ENCODE data around the gene RPS16. TPM values are rescaled to one million over a fixed set of nuclear protein-coding genes. Genes with fewer than 3 reads are reported as not detected.

The RPS16 gene
- total and polyA plus RNA-seq, 2 of the 8 experiments (the other 6 are each of a cell fraction or from before 2014, with no cell fraction given), result 2,433 to 7,810 TPM

- H3K9ac ChIP-seq (replicated peaks in 1 of 4; ENCODE audit: extremely low read depth in 1 of 4, low read depth in 3 of 4, low read length in 3 of 4), result no peak overlapping the region
- no peak overlapping the region for H3K27ac ChIP-seq (ENCODE audit: low read depth, low read length)
- no peaks in the 10 kb centered on the region for H3K79me2 ChIP-seq (ENCODE audit: control insufficient read depth in 1 of 2, insufficient read depth in 2 of 2, low read length in 2 of 2)
- H4K91ac ChIP-seq (replicated peaks; ENCODE audit: insufficient read length, low read length), result no peak overlapping the region
- H2BK15ac ChIP-seq (ENCODE audit: low read length), result no peak overlapping the region
- no peak overlapping the region for H4K8ac ChIP-seq (ENCODE audit: extremely low read depth, insufficient read depth, low read length)
- H3K56ac ChIP-seq (replicated peaks; ENCODE audit: insufficient read length, low read depth, low read length), result no peak overlapping the region
- no peak for FAIRE-seq
- no peak overlapping the region for H2BK20ac ChIP-seq (ENCODE audit: low read length)
- no peak overlapping the region for H3K4ac ChIP-seq (replicated peaks; ENCODE audit: insufficient read length, low read depth, low read length)
- TF ChIP-seq BACH1 (IDR thresholded peaks at IDR 0.05; ENCODE audit: low read length), result no peak
- H3K23me2 ChIP-seq (ENCODE audit: low read depth, low read length), result no peaks in the 10 kb centered on the region; the same call in 1 of the 2 replicates
- H2BK5ac ChIP-seq (ENCODE audit: low read depth, low read length), result no peak overlapping the region
- H3K4me2 ChIP-seq (ENCODE audit: insufficient read depth in 1 of 2, low read depth in 2 of 2, low read length in 2 of 2), result no peak overlapping the region
- WGBS, 2 experiments (ENCODE audit: extremely low coverage in 1 of 2, insufficient coverage in 1 of 2, insufficient read length in 1 of 2, insufficient replicate concordance in 2 of 2, low coverage in 1 of 2, low lambda C conversion rate in 2 of 2, missing lambda C conversion rate in 1 of 2), result 89% methylated on average over 7 of the region's 7 CpGs; no CpG with 5 or more reads in 1 of the 2 experiments
- H3K79me1 ChIP-seq (ENCODE audit: low read depth, low read length), result peaks cover 7% of the 10 kb centered on the region
- no peaks in the 10 kb centered on the region for H3K27me3 ChIP-seq (replicated peaks in 1 of 4; ENCODE audit: control insufficient read depth in 3 of 4, extremely low read depth in 1 of 4, insufficient read depth in 3 of 4, low read length in 3 of 4)
- H2AK5ac ChIP-seq (ENCODE audit: low read depth, low read length), result no peak overlapping the region
- peaks cover 6 to 19% of the 10 kb centered on the region in 2 experiments for H4K20me1 ChIP-seq (replicated peaks in 1 of 2; ENCODE audit: control insufficient read depth in 1 of 2, insufficient read depth in 2 of 2, low read length in 2 of 2)
- no peak overlapping the region for H3K14ac ChIP-seq (ENCODE audit: insufficient read length)
- H3K18ac ChIP-seq (ENCODE audit: extremely low read depth, low read length), result no peak overlapping the region
- peaks cover 39 to 72% (median 66%) of the 10 kb centered on the region in 4 experiments for H3K36me3 ChIP-seq (ENCODE audit: control insufficient read depth in 2 of 4, insufficient read depth in 4 of 4, low read length in 3 of 4)
- POLR2A ChIA-PET (ENCODE audit: partially characterized antibody), result interaction anchor here (0.8 to 1.6 kb wide), 7 partner anchors 22 to 62 kb away, joined by 3 to 7 read pairs (median 4); partner anchors contain the start of genes DLL3, EID2B, RPS16 and SUPT5H
- H4K5ac ChIP-seq (ENCODE audit: insufficient read length, low read depth, low read length), result no peak overlapping the region
- CTCF ChIA-PET (ENCODE audit: partially characterized antibody), result interaction anchor here (0.6 to 1.3 kb wide), 4 partner anchors 10 to 63 kb away, joined by 3 to 4 read pairs (median 4); partner anchors contain the start of gene TIMM50
- no peak for DNase-seq (ENCODE audit: low read depth in 1 of 2, low spot score in 2 of 2)
- H3K4me3 ChIP-seq (ENCODE audit: extremely low read depth in 1 of 4, insufficient read depth in 2 of 4, low read depth in 3 of 4, low read length in 4 of 4), result no peak overlapping the region
- H3K4me1 ChIP-seq (replicated peaks in 1 of 4; ENCODE audit: control insufficient read depth in 3 of 4, insufficient read depth in 4 of 4, low read length in 3 of 4), result no peaks in the 10 kb centered on the region; a peak in 1 of 7 replicates
- H2AFZ ChIP-seq (ENCODE audit: low read length), result no peak overlapping the region
- no peaks in the 10 kb centered on the region for H3K9me3 ChIP-seq (ENCODE audit: insufficient read depth in 2 of 2, low read depth in 1 of 2, low read length in 1 of 2)
- H2BK12ac ChIP-seq (ENCODE audit: low read depth, low read length), result no peak overlapping the region
- no peak overlapping the region for H2BK120ac ChIP-seq (replicated peaks; ENCODE audit: low read depth, low read length)
- H3K23ac ChIP-seq (ENCODE audit: insufficient read length), result no peak overlapping the region
Observed at GRCh38 chr19:39470724-39471339, 35.1 kb upstream of the RPS16 start.

All from H1 (cell line).